ENCODE measurements around the gene KLHL22.
"Not testable (repeated sequence)": the region's sequence is repeated elsewhere in the genome, so short reads cannot be mapped to it uniquely, and the experiment has no call there.

KLHL22 gene

GRCh38 chr22:20506543-20507252, 11.1 kb upstream of the KLHL22 start:
- in situ Hi-C loops (cut with MboI; ENCODE audit: low sequenced_read_pairs): no loop called here

DNA sequence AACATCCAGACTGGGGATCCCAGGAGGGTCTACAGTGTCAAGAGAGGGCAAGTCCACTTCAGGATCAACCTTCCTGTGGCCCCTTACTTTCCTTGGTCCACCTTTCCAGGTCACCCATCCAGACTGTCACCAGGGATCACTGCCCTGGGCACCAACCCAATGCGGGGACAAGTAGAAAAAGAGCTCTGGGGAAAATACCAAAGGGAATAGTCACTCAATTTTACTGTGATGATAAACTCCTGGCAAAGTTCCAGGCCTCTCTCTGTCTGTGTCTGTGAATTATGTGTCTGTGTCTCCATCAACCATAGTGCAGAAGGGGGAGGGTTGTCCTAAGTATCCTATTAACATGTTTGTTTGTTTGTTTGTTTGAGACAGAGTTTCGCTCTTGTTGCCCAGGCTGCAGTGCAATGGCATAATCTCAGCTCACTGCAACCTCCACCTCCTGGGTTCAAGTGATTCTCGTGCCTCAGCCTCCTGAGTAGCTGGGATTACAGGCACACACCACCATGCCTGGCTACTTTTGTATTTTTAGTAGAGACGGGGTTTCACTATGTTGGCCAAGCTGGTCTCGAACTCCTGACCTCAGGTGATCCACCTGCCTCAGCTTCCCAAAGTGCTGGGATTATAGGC, 8.8 kb upstream of the KLHL22 start:
- in situ Hi-C loops (cut with MboI; ENCODE audit: low sequenced_read_pairs): not testable (repeated sequence)

GRCh38 chr22:20503816-20504215, 8.2 kb upstream of the KLHL22 start:
- in situ Hi-C loops (cut with MboI; ENCODE audit: low sequenced_read_pairs): no loop called here

GRCh38 chr22:20499769-20500168, 4.2 kb upstream of the KLHL22 start:
- in situ Hi-C loops (cut with MboI; ENCODE audit: low sequenced_read_pairs): no loop called here

- in situ Hi-C loops (cut with MboI; ENCODE audit: low sequenced_read_pairs): no loop called here
These were observed 3.3 kb upstream of the KLHL22 start for GRCh38 chr22:20498913-20499312.

DNA sequence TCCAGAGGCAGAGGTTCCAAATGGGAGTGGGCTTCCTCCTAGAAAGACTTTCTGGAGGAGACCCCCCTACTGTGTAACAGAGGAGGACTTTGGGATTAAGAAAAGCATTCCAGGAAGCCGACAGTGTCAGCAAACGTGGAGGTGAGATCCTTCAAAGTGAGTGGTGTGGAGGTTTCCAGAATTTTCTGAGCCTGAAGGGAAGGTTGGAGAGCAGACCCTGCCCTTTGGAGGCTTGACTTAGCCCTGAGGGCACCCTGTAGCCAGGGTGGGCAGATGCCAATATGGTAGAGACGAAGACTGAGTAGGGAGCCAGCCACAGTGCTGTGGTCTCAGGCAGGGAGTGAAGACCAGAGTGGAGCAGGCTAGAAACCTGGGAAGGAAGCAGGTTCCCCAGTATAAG, 1.8 kb upstream of the KLHL22 start:
- in situ Hi-C loops (cut with MboI; ENCODE audit: low sequenced_read_pairs): no loop called here

GRCh38 chr22:20495861-20496681, 476 bp upstream of the KLHL22 start:
- in situ Hi-C loops (cut with MboI; ENCODE audit: low sequenced_read_pairs): no loop called here

- in situ Hi-C loops (cut with MboI; ENCODE audit: low sequenced_read_pairs): no loop called here
These were observed 4.2 kb downstream of the KLHL22 start for GRCh38 chr22:20491346-20491745.

DNA sequence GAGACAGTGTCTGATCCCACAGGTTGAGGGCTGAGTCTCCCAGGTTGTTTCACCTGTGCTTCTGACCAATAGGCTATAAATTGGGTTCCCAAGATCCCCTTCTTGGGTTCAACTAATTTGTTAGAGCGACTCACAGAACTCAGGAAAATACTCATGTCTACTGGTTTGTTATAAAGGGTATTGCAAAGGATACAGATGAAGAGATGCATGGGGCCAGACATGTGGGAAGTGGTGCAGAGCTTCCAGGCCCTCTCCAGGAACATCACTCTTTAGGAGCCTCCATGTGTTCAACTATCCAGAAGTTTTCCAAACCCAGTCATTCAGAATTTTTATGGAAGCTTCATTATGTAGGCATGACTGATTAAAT, 4.7 kb downstream of the KLHL22 start:
- in situ Hi-C loops (cut with MboI; ENCODE audit: low sequenced_read_pairs): no loop called here

GRCh38 chr22:20490183-20490940, 5.2 kb downstream of the KLHL22 start:
- in situ Hi-C loops (cut with MboI; ENCODE audit: low sequenced_read_pairs): no loop called here

- in situ Hi-C loops (cut with MboI; ENCODE audit: low sequenced_read_pairs): no loop called here
These were observed 6.6 kb downstream of the KLHL22 start for GRCh38 chr22:20488946-20489345.

- in situ Hi-C loops (cut with MboI; ENCODE audit: low sequenced_read_pairs): no loop called here
These were observed 7.9 kb downstream of the KLHL22 start for GRCh38 chr22:20487715-20488114.

- in situ Hi-C loops (cut with MboI; ENCODE audit: low sequenced_read_pairs): no loop called here
These were observed 9.4 kb downstream of the KLHL22 start for GRCh38 chr22:20486229-20486628.

DNA sequence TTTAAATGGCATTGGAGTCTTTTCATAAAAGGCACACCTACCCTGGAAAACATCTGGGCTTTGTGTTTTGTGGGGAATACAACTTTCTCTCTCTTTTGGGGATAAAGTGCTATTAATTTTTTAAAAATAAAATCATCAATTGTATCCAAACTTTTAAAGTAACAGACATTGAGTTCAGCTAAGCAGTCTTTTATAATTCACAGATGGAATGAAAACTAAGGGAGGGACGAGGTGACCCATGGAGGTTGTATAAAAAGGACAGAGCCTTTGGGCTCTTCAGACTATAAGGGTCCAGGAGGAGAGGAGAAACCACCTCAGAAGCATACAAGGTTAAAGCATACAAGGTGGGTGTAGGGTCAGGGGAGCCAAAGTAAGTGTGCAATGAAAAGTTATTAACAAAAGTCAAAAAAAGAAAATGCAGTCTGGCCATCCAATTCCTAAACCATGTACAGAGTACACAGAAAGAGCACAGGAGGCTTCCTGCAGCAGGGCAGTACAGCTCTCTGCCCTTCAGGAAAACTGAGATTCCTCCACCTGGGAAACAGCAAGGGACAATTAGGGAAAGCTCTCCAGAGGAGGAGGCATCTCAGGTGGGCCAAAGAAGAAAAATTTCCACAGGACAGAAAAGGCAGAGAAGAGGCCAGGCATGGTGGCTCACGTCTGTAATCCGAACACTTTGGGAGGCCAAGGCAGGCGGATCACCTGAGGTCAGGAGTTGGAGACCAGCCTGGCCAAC, 10.5 kb downstream of the KLHL22 start:
- in situ Hi-C loops (cut with MboI; ENCODE audit: low sequenced_read_pairs): no loop called here

DNA sequence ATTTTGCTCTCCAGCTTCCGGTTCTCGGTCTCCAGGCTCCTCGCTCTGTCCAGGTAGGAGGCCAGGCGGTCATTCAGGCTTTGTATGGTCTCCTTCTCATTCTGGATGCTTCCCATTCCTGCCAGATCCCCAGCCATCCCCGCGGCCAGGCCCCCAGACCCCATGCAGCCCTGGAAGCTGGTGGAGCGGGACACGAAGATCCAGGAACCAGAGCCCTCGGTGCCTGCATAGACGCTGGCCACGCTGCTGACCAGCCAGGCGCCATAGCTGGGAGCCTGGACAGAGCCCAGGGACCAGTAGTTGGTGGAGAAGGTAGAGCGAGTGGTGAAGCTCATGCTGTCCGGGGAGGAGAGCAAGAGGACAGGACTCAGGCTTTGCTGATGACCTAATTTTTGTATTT, 11.8 kb downstream of the KLHL22 start:
- in situ Hi-C loops (cut with MboI; ENCODE audit: low sequenced_read_pairs): no loop called here

GRCh38 chr22:20483143-20483506, 12.5 kb downstream of the KLHL22 start:
- in situ Hi-C loops (cut with MboI; ENCODE audit: low sequenced_read_pairs): not testable (repeated sequence)

- in situ Hi-C loops (cut with MboI; ENCODE audit: low sequenced_read_pairs): no loop called here
These were observed 15.9 kb downstream of the KLHL22 start for GRCh38 chr22:20479612-20480196.

DNA sequence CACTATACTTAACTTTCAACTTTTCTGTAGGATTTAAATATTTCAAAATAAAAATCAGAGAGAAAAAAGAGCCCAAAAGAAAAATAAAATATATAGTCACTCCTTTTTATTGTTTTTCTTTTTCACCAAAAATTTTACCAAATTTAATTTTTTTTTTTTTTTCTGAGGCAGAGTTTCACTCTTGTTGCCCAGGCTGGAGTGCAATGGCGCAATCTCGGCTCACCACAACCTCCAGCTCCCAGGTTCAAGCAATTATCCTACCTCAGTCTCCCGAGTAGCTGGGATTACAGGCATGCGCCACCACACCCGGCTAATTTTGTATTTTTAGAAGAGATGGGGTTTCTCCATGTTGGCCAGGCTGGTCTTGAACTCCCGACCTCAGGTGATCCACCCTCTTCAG, 17.5 kb downstream of the KLHL22 start:
- in situ Hi-C loops (cut with MboI; ENCODE audit: low sequenced_read_pairs): not testable (repeated sequence)

DNA sequence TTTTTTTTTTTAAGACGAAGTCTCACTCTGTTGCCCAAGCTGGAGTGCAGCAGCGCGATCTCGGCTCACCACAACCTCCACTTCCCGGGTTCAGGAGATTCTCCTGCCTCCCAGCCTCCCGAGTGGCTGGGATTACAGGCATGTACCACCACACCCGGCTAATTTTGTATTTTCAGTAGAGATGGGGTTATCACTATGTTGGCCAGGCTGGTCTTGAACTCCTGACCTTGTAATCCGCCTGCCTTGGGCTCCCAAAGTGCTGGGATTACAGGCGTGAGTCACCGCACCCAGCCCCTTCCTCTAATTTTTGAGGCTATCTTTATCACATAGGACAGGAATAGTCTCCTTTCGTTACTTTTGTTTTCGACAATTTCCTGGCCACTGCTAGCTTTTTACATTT, 20.0 kb downstream of the KLHL22 start:
- in situ Hi-C loops (cut with MboI; ENCODE audit: low sequenced_read_pairs): not testable (repeated sequence)

DNA sequence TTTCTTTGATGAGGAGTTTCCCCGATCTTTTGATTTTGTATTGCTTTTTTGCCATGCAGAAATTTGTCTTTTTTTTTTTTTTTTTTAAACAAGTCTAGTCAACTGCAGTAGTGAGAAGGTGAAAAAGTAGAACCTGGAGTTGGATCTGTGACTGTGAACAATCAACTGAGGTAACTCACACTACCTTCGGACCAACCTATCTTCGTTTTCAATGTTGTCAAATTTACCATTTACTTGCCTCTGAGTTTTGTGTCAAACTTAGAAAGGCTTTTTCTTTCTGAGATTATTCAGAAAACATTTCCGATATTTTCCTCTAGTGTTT, 20.5 kb downstream of the KLHL22 start:
- in situ Hi-C loops (cut with MboI; ENCODE audit: low sequenced_read_pairs): no loop called here

Data from HL-60/S4 treated with phorbol 12-myristate 13-acetate at 8.2 ng/mL for 4 days and 3 days (cell line).